NCI-H128 (cell line): ENCODE results near the gene USP34.

Experiments used
- DNase-seq: peaks from one replicate; lab custom pipeline; 2025; ENCODE audit not compliant: unreplicated experiment; lab: John Stamatoyannopoulos, UW

Gene USP34

DNA sequence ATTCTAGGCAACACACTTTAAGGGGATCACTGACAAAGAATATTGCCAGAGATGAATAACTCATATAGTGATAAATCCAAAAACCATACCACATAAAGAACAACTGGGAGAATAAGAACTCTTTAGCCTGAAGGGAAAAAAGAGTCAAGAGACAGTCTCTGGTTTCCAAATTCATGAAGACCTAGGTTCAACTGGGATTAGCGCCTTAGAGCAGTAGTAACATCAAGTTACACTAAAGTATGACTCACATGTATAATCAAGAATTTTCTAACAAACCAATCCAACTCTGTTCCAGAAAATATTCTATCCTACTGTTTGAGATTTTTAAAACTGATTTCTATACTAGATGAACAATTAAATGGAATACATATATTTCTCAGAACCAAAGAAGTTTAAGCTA lies 93.8 kb downstream of the USP34 start:
- no peak for DNase-seq

DNA sequence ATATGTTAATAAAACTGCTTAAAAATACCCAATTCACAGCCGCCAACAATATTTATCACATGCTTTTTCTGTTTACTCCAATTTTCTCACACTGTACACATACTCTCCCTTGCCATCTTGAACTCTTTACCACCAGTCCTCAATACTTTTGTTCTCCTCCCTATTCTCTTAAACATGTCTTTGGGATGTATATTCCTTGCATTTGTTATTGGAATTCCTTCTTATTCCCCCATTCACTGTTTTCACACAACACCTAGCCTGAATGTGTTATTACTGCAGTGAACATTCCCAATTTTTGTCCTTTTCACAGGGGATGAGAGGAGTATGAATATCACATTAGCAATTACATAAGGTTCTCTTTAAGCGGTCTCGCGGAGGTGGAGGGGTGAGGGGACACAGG lies 94.7 kb downstream of the USP34 start:
- DNase-seq = no peak

DNA sequence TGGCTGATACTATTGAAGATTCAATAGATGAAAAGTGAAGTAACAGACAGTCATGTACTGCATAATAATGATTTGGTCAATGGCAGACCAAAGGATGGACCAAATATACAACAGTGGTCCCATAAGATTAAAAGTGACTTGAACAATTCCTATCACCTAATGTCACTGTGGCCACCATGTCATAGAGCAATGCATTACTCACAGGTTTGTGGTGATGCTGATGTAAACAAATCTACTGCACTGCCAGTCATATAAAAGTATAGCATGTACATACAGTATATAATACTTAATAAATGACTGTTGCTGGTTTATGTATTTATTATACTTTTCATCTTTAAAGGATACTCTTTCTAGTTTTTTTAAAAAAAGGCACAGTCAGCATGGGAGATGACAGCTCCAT lies 99.9 kb downstream of the USP34 start:
- DNase-seq = no peak

DNA sequence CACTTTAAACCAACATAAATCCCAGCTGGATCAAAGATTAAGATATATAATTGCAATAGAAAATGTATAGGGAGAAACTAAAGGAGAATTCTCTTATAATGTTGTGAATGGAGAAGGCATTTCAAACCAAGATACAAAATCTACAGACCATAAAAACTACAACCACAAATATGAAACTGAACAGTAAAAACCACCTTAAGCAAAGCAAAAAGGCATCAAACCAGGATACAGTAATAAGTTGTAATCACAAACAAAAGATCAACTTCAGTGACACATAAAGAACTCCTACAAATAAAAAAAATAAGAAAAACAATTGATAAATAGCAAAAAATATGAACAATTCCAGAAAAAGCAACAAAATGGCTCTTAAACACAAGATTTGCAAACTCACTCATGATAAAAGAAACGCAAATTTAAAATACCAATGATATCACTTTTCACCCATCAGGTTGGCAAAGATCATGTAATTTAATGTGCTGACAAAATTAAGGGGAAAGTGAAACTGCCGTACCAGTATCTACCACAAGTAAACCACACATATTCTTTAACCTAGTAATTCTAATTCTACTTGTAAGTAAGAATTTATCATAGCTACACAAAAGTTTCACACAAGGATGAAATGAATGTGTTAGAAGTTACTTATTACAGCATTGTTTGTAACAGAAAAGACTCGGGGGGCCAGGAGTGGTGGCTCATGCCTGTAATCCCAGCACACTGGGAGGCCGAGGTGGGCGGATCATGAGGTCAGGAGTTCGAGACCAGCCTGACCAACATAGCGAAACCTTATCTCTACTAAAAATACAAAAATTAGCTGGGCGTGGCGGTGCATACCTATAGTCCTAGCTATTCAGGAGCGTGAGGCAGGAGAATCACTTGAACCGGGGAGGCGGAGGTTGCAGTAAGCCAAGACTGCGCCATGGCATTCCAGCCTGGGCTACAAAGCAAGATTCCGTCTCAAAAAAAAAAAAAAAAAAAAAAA lies 101.9 kb downstream of the USP34 start:
- no peak for DNase-seq

DNA sequence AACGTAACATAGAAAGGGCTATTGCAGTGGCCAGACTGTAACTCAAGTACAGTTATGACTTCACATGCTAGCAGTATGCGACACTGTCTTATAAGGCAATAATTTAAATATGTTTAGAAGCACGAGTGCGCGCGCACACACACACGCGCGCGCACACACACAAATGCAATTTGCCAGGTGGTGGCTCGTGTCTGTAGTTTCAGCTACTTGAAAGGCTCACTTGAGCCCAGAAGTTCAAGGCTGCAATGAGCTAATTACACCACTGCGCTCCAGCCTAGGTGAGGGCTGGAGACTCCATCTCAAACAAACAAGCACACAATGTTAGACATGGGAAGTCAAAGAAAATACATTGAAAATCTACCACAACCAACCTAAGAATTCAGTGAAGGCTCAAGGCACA lies 103.7 kb downstream of the USP34 start:
- no peak for DNase-seq

DNA sequence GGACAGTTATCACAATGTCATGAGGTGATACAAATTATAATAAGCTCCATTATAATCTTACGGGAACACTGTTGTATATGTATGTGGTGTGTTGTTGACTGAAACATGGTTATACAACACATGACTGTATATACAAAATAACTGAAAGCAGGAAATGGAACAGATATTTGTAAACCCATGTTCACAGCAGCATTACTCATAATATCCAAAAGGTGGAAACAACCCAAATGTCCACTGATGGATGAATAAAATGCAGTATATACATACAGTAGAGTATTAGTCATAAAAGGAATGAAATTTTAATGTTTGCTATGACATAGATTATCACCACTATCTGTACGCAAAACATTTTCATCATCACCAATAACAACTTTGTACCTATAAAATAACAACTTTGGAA lies 107.3 kb downstream of the USP34 start:
- no peak for DNase-seq

DNA sequence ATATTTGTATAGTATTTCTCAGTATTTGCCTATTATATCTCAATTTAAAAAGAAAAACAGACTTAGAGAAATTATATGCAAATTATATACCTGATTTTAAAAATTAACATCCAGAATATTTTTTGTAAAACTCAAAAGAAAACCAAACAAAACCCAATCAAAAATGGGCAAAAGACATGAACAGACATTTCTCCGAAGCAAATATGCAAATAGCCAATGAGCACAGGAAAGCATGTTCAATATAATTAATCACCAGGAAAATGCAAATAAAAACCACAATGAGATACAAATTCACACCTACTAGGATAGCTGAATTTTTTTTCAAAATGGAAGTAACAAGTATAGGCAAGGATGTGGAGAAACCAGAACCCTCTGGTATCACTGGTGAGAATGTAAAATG lies 108.0 kb downstream of the USP34 start:
- DNase-seq = no peak

DNA sequence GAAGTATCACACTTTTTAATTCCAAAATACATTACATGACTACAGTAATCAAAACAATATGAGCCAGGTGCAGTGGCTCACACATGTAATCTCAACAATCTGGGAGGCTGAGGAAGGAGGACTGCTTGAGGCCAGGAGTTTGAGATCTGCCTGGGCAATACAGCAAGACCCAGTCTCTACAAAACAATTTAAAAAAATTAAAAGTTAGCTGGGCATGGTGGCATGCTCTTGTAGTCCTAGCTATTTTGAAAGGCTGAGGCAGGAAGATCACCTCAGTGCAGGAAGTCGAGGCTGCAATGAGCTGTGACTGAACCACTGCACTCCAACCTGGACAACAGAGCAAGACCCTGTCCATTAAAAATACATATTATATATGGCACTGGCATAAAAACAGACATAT lies 109.8 kb downstream of the USP34 start:
- no peak for DNase-seq

DNA sequence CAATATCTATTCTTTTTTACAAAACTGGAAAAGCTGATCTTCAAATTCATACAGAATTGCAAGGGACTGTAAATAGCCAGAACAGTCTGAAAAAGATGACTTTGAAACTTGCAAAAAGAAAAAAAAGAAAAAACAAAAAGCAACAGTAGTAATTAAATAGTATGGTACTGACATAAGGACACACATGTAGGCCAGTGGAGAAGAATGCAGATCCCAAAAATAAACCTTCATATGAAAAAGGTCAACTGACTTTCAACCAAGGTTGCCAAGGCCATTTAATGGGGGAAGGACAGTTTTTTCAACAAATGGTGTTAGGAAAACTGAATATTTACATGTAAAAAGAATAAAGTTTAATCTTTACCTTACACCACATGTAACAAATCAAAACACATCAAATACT lies 111.8 kb downstream of the USP34 start:
- no peak for DNase-seq

DNA sequence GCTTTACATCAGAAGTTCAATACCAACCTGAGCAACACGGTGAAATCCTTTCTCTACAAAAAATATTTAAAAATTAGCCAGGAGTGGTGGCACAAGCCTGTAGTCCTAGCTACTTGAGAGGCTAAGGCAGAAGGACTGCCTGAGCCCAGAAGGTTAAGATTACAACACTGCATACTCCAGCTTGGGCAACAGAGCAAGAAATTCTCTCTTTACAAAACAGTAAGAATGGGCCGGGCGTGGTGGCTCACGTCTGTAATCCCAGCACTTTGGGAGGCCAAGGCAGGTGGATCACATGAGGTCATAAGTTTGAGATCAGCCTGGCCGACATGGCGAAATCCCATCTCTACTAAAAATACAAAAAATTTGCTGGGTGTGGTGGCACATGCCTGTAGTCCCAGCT lies 113.2 kb downstream of the USP34 start:
- no peak for DNase-seq

DNA sequence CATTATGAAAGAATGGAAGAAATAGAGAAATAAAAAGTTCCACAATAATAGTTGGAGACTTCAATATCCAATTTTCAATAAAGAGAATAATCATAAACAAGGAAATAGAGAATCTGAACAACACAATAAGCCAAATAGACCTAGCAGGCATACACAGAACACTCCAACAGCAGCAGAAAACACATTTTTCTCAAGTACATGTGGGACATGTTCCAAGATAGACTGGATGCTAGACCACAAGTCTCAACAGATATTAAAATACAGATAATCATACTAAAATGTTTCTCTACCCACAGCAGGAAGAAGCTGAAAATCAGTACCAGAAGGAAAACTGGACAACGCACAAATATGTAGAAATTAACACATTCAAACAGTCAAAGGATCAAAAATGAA lies 113.9 kb downstream of the USP34 start:
- DNase-seq = no peak

DNA sequence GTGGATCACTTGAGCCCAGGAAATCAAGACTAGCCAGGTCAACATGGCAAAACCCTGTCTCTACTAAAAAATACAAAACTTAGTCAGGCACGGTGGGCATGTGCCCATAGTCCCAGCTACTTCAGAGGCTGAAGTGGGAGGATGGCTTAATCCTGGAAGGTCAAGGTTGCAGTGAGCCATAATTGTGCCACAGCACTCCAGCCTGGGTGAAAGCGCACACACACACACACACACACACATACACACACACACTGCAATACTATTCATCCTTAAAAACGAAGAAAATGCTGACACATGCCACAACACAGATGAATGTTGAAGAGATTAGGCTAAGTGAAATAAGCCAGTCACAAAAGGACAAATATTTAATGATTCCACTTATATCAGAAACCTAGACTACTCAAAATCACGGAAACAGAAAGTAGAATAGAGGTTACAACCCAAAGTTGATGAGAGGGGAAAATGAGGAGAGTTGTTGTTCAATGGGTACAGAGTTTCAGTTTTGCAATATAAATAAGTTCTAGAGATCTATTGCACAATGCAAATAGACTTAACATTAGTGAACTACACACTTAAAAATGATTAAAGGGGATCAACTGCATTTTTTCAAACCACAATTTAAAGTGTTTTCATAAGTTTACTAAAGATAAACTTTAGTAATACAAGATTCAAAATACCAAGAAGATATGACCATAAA lies 114.5 kb downstream of the USP34 start:
- no peak for DNase-seq

DNA sequence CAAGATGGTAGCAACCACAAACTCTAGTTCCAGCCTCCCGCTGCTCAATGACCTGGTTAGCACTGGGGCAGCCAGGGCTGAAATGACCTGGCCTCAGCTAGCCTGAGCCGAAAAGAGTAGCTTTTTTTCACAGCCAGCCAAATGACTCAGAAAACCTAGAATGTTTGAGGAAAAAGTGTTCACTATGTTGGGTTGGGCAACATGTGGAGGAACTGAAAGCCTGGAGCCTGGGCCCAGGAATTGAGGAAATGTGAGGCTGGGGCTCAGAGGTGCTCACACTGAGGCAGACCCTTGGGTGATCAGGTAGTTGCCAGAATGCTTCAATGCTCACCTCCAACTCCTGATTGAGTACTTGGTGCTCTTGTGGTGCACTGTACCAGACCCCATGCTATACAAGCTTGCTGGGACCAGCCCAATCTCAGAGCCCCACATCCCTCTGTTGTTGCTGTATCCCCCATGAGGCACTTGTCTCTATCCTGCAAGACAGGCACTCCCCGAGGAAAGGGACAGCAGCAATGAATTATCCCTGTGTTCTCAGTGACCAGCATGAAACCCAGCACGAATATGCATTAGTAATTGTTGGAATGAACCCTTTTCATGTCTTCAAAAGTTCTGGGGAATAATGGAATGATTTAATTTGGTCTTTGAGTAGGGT lies 116.2 kb downstream of the USP34 start:
- DNase-seq = no peak

DNA sequence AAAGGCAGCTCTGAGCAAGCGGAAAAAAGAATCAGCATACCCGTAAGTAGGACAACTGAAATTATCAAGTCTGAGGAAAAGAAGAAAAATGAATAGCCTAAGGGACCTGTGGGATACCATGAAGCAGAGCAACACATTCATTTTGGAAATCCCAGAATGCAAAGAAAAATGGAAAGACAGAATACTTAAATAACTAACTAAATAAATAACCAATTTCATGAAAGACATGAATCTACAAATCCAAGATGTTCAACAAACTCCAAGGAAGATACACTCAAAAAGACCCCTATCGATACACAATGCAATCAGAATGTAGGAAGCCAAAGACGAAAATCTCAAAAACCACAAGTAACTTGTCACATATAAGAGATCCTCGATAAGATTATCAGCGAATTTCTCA lies 117.0 kb downstream of the USP34 start:
- DNase-seq = no peak

DNA sequence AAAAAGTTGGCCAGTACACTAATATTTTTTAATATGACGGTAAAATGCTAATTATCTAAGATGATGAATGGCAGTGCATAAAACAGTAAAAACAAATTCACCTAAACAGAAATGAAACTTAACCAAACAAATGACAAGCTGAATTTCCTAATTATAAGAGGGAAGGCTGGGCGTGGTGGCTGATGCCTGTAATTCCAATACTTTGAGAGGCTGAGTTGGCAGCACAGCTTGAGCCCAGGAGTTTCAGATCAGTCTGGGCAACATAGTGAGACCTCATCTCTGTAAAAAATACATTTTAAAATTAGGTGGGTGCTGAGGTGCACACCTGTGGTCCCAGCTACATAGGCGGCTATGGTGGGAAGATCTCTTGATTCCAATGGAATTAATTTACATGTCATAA lies 120.1 kb downstream of the USP34 start:
- DNase-seq = no peak

DNA sequence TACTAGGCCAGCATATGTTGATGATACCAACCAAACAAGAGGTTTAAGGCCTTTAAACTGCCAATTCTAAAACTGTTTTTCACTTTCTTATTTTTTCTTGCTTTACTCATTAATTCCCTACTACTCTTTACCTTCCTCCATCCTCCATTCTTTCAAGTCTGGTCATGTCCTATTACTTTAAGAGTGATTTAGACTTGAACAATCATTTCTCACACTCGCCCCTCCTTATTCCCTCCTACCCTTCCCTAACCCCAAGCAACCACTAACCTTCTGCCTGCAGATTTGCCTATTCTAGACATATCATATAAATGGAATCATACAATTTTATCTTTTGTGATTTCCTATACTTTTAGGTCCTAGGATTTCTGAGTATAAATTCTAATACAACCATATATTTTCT lies 127.7 kb downstream of the USP34 start:
- no peak for DNase-seq

DNA sequence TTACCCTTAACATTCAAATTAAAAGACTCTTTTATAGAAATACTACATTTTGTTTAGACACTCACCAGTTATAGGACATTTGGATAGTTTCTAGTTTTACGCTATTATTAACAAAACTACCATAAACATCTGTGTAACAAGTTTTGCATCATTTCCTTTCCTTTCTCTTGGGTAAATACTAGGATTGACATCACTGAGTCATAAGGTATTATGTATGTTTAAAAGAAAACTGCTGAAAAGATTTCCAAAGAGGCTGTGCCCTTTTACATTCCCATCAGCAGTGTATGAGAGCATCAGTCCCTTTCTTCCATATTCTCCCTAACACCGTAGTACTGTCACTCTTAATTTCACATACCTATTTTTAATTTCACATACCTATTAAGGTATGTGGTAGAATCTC lies 130.6 kb downstream of the USP34 start:
- DNase-seq = no peak

DNA sequence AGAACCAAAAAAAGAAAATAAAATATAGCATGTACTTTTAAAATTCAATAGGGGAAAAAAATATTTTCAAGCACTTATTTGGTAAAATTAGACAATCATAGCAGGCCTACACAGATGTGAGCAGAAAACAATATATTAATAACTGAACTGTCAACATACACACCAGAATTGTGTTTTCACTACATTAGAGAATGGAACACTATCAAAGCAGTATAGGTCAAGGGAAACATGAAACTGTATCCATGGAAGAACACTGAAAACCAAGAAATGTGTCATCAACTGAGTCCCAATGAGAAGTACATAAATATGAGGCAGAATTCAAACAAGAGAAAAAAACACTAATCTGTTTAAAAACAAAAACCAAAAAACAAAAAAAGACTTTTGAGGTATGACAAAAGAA lies 132.4 kb downstream of the USP34 start:
- no peak for DNase-seq

DNA sequence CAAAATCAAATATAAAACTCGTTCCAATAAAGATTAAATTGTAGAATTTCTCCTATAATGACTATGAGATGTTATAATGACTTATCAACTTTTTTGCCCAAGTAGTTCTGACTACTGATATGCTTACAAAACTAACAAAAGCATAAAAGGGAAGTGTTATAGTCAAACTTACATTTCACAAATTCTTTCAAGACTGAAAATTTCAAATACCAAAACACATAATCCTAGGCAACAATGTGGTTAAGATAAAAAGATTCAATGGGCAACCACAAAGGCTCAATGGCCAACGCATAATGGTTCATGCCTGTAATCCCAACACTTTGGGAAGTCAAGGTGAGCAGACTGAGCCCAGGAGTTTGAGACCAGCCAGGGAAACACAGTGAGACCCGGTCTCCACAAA lies 135.7 kb downstream of the USP34 start:
- no peak for DNase-seq

DNA sequence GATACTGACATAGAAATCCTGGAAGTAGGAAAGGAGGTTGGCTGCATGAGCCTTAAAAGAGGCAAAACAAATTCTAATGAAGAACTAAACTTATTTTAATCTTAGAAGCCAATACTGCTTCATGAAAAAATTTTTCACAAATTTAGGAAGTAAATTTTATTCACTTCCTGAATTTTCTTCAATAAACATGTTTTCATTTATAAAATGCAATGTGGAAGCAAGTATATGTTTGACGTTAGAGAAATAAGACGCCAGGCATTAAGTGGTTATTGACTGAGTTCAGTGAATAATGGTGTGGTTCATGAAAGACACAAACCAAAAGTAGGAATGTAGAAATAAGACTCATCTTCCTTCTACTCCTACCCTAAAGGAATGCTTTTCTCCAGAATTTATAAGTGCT lies 136.4 kb downstream of the USP34 start:
- no peak for DNase-seq

DNA sequence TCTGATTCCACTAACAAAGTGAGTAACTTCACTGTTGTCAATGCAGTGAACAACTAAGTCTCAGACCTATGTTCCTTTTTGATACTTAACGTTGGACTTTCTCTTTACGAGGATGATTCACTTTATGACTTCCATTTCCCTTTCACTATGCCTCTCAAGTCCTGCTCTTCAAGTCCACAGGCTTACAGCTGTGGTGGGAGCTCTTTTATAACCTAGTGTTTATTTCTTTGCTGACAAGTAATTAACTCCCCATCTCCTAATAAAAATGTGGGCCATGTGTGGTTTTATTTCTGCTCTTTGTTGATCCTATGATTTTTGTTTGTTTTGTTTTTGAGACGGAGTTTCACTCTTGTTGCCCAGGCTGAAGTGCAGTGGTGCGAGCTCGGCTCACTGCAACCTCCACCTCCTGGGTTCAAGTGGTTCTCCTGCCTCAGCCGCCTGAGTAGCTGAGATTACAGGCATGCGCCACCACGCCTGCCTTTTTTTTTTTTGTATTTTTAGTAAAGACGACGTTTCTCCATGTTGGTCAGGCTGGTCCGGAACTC lies 142.1 kb downstream of the USP34 start:
- no peak for DNase-seq

DNA sequence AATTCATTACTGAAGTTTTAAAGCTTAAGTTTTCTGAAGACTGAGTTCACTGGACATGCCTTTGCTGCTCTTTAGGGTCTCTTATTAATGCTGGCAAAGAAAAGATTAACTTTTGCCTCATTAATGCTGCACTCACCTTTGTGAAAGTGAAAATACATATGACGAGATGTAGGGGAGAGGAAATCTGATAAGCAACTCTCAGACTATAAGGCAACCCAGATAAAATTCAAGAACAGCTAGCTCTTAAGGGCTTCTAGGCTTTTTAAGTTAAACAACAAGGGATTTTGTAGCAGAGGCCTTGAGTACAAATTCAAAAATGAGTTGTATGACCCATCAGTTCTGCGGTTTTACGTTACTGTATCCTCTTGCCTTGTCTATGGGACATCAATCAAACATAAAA lies 143.7 kb downstream of the USP34 start:
- no peak for DNase-seq
